GM12878 (cell line): Measurements from ENCODE around the gene ZNF276.

Experiments
- BCL3 ChIP-seq: IDR thresholded peaks from 2 replicates; pipeline ENCODE4 v1.6.1; 2011; ENCODE audit warnings: borderline replicate concordance, low read depth, mild to moderate bottlenecking, moderate library complexity, low read length; ENCODE audit not compliant: insufficient read depth, poor library complexity, severe bottlenecking
- CEBPB ChIP-seq, 2 experiments: fragments of 150-350 bp in 1 of 2; IDR thresholded peaks; 2 replicates each; pipeline ENCODE4 v1.6.1; 2012 to 2014; ENCODE audit warnings: low read depth in 2 of 2, low read length in 2 of 2, borderline replicate concordance in 1 of 2, inconsistent platforms in 1 of 2
- CTCF ChIP-seq, 3 experiments: IDR thresholded peaks in 2 of 3; conservative IDR thresholded peaks in 1 of 3; 2 replicates each; pipeline ENCODE4 v1.5.1; 2011; ENCODE audit warnings: low read depth in 3 of 3, low read length in 3 of 3, mild to moderate bottlenecking in 3 of 3, control low read depth in 2 of 3, moderate library complexity in 2 of 3, inconsistent platforms in 1 of 3, mixed read lengths in 1 of 3; ENCODE audit not compliant: control insufficient read depth in 2 of 3, insufficient read depth in 1 of 3; ENCODE audit errors: extremely low read depth in 1 of 3
- ETV6 ChIP-seq, 2 experiments: fragments of 450-650 bp in 1 of 2; IDR thresholded peaks in 1 of 2; conservative IDR thresholded peaks in 1 of 2; 2 replicates each; pipeline ENCODE4 v1.6.1; 2014; ENCODE audit warnings: antibody characterized with exemption in 1 of 2, borderline replicate concordance in 1 of 2, low read depth in 1 of 2, mild to moderate bottlenecking in 1 of 2, moderate library complexity in 1 of 2
- FOXM1 ChIP-seq: IDR thresholded peaks from 2 replicates; pipeline ENCODE4 v1.6.1; 2012; ENCODE audit warnings: low read depth, mild to moderate bottlenecking, inconsistent platforms, low read length, moderate library complexity
- PAX8 ChIP-seq: fragments of 450-650 bp; IDR thresholded peaks from 2 replicates; pipeline ENCODE4 v1.6.1; 2017; ENCODE audit warnings: mild to moderate bottlenecking, moderate library complexity
- POLR2A ChIP-seq: IDR thresholded peaks from 2 replicates; pipeline ENCODE4 v1.6.1; 2011; ENCODE audit warnings: low read depth, mild to moderate bottlenecking, low read length
- RAD51 ChIP-seq: fragments of 450-650 bp; IDR thresholded peaks from 2 replicates; pipeline ENCODE4 v1.6.1; 2016; ENCODE audit warnings: moderate library complexity, mild to moderate bottlenecking, inconsistent platforms
- SMAD1 ChIP-seq: fragments of 450-650 bp; IDR thresholded peaks from 2 replicates; pipeline ENCODE4 v1.6.1; 2018; ENCODE audit warnings: mild to moderate bottlenecking, low read depth; ENCODE audit not compliant: partially characterized antibody
- SP1 ChIP-seq: IDR thresholded peaks from one replicate; pipeline ENCODE4 v1.6.1; 2011; ENCODE audit warnings: low read depth, low read length
- USF1 ChIP-seq: IDR thresholded peaks from 2 replicates; pipeline ENCODE4 v1.6.1; 2011; ENCODE audit warnings: borderline replicate concordance, low read depth, mild to moderate bottlenecking, moderate library complexity, mixed read lengths, low read length; ENCODE audit not compliant: insufficient read depth; ENCODE audit errors: extremely low read length
- TF ChIP-seq, protein P1 (sequence below): IDR thresholded peaks from 2 replicates; pipeline ENCODE4 v1.6.1; 2011; ENCODE audit warnings: mild to moderate bottlenecking, low read depth, low read length, moderate library complexity; ENCODE audit not compliant: insufficient replicate concordance
- TF ChIP-seq, protein P2 (sequence below): IDR thresholded peaks from 2 replicates; pipeline ENCODE4 v1.6.1; 2012; ENCODE audit warnings: low read depth, low read length, improper control_type of control experiment
- TF ChIP-seq, protein P3 (sequence below): fragments of 150-350 bp; IDR thresholded peaks from 2 replicates; pipeline ENCODE4 v1.6.1; 2016; ENCODE audit warnings: low read depth, low read length

- TF ChIP-seq CTCF (IDR thresholded peaks at IDR 0.05 in 2 of 3, conservative IDR thresholded peaks at IDR 0.05 in 1 of 3; ENCODE audit: control insufficient read depth in 2 of 3, extremely low read depth in 1 of 3, insufficient read depth in 1 of 3, low read depth in 3 of 3, low read length in 3 of 3), result no peak
- TF ChIP-seq USF1, result no peak
- TF ChIP-seq SMAD1, result no peak
- no peak for TF ChIP-seq POLR2A
- no peak for TF ChIP-seq BCL3
- TF ChIP-seq ETV6 (conservative IDR thresholded peaks at IDR 0.05 in 1 of 2, IDR thresholded peaks at IDR 0.05 in 1 of 2; ENCODE audit: borderline replicate concordance in 1 of 2, low read depth in 1 of 2), result no peak
- no peak for TF ChIP-seq SP1
- TF ChIP-seq, protein P1, sequence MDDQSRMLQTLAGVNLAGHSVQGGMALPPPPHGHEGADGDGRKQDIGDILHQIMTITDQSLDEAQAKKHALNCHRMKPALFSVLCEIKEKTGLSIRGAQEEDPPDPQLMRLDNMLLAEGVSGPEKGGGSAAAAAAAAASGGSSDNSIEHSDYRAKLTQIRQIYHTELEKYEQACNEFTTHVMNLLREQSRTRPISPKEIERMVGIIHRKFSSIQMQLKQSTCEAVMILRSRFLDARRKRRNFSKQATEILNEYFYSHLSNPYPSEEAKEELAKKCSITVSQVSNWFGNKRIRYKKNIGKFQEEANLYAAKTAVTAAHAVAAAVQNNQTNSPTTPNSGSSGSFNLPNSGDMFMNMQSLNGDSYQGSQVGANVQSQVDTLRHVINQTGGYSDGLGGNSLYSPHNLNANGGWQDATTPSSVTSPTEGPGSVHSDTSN, result no peak
- TF ChIP-seq, protein P2, sequence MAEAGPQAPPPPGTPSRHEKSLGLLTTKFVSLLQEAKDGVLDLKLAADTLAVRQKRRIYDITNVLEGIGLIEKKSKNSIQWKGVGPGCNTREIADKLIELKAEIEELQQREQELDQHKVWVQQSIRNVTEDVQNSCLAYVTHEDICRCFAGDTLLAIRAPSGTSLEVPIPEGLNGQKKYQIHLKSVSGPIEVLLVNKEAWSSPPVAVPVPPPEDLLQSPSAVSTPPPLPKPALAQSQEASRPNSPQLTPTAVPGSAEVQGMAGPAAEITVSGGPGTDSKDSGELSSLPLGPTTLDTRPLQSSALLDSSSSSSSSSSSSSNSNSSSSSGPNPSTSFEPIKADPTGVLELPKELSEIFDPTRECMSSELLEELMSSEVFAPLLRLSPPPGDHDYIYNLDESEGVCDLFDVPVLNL, result no peak
- no peak for TF ChIP-seq PAX8
- no peak for TF ChIP-seq FOXM1
- TF ChIP-seq RAD51, result no peak
- TF ChIP-seq CEBPB (IDR thresholded peaks at IDR 0.05; ENCODE audit: borderline replicate concordance in 1 of 2, low read depth in 2 of 2, low read length in 2 of 2), result no peak
- TF ChIP-seq, protein P3, sequence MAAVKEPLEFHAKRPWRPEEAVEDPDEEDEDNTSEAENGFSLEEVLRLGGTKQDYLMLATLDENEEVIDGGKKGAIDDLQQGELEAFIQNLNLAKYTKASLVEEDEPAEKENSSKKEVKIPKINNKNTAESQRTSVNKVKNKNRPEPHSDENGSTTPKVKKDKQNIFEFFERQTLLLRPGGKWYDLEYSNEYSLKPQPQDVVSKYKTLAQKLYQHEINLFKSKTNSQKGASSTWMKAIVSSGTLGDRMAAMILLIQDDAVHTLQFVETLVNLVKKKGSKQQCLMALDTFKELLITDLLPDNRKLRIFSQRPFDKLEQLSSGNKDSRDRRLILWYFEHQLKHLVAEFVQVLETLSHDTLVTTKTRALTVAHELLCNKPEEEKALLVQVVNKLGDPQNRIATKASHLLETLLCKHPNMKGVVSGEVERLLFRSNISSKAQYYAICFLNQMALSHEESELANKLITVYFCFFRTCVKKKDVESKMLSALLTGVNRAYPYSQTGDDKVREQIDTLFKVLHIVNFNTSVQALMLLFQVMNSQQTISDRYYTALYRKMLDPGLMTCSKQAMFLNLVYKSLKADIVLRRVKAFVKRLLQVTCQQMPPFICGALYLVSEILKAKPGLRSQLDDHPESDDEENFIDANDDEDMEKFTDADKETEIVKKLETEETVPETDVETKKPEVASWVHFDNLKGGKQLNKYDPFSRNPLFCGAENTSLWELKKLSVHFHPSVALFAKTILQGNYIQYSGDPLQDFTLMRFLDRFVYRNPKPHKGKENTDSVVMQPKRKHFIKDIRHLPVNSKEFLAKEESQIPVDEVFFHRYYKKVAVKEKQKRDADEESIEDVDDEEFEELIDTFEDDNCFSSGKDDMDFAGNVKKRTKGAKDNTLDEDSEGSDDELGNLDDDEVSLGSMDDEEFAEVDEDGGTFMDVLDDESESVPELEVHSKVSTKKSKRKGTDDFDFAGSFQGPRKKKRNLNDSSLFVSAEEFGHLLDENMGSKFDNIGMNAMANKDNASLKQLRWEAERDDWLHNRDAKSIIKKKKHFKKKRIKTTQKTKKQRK, result no peak
Observed at GRCh38 chr16:89716493-89716892, 4.8 kb upstream of the ZNF276 start.
